Testis (tissue), 2 donors: ENCODE measurements around the gene ABCB11.

Experiments
- CTCF ChIP-seq, 3 experiments: fragments of 450-650 bp in 2 of 3; fragments of 200-600 bp in 1 of 3; sonication (generic) in 1 of 3; IDR thresholded peaks; one replicate each; pipeline ENCODE4 v1.5.1; 2016 to 2019; ENCODE audit warnings: antibody characterized with exemption in 3 of 3, mild to moderate bottlenecking in 2 of 3, moderate library complexity in 1 of 3
- POLR2A ChIP-seq: fragments of 450-650 bp; IDR thresholded peaks from one replicate; pipeline ENCODE4 v1.6.1; 2017; ENCODE audit warnings: antibody characterized with exemption, mild to moderate bottlenecking, moderate library complexity

GRCh38 chr2:169069833-169070232, 38.7 kb upstream of the ABCB11 start:
- TF ChIP-seq CTCF (IDR thresholded peaks at IDR 0.05) (no peak), POLR2A (no peak)
